ENCODE measurements around the gene IGFL4. TPM values are rescaled to one million over a fixed set of nuclear protein-coding genes. Genes with fewer than 3 reads are reported as not detected.

IGFL4 gene
- total RNA-seq, 1 donor from 2014 or later, result 0.82 TPM

- no peak for DNase-seq (ENCODE audit: low spot score in 2 of 2)
- no peak for FAIRE-seq
Measured at GRCh38 chr19:45998834-45999233, 42.0 kb downstream of the IGFL4 start.

GRCh38 chr19:45996933-45997332 lies 43.9 kb downstream of the IGFL4 start:
- DNase-seq (ENCODE audit: low spot score in 2 of 2), result no peak
- no peak for FAIRE-seq

DNA sequence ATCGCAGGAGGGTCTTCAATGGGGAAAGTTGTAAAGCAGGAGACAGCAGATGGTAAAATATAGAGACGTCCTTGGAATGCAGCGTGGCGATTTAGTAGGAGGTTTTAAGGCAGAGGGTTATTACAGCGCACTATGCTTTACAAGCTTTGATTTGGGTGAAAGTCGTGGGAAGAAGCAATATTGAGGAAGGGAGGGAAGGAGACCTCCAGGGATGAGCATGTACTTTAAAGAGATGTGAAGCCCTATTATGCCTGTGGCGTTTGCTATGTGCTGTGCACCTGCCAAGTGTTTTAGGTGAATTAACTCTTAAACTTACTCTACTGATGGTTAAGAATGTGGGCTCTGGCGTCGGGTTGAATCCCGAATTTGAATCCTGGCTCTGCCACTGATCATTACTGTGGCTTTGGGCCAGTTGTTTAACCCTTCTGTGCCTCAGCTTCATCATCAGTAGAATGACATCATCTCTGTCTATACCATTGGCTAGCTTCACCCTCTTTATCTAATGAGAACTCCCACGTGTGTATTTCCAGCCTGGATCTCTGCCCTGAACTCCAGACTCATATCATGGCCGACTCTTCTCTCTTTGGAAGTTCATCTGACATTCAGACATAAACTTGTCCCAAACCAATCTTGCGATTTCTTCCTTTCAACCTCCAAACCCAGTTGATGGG lies 45.0 kb downstream of the IGFL4 start:
- DNase-seq (ENCODE audit: low spot score in 2 of 2) (no peak), FAIRE-seq (no peak)

DNA sequence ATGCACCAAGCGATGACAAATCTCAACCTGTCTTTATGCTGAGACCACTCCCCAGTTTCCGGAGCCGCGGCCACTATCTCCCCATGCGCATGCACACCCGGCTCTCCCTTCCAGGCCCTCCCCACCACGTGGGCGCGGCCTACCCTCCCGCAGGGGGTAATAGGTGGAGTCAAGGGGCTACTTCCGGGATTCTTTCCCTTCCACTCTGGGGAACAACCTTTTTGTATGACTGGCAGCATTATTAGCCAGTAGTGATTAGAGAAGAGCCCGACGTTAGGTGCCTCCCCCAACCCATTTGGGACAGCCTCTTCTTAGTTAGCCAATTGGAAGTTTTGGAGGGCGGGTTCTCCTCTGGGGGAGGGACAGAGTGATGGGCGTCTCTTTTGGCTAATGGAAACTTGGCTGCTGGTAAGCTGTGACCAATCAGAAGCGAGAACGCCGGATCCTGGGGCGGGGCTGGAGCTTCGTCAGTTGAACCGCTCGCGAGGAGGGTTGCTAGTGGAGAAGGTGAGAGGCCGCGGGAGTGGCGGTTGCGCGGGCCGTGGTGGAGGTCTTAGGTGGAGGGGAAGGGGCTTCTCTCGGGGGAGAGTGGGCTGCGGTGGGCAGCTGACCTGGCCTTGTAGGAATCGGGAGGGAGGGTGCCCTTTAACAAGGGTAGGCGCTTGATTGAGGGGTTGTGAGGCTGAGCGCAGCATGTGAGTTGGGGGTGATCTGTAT lies 45.6 kb downstream of the IGFL4 start, which contains the start of gene CCDC61:
TSS of gene CCDC61 (plus strand) at position 470 of the 717 bp plus-strand sequence. CDS start 7,552 bp downstream, outside the sequence.
- peak; percentile 91 to 95 for DNase-seq (ENCODE audit: low spot score in 2 of 2)
- peak; percentile 99 for FAIRE-seq

DNA sequence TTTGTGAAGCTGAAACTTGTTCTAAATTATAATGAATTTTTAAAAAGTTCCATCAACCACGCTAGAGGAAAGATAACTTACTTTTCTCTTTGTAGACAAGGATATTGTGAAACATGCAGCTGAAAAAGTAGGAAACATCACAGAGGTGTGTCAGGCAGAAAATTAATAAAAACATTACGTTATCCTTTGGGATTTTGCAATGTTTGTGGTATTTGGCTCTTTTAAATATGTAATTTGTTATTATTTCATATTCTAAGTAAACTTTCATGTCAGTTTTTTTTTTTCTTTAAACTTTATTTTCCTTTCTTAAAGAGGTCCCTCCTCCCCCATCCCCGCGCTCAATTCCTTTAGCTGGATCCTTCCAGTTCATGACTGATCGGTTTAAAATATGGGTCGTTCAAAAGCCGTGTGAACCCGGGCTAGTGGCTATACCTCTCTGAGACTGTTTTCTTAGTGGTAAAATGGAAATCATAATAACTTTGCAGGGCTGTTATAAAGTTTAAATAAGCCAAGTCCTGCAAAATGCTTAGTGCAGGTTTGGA lies 46.3 kb downstream of the IGFL4 start:
- FAIRE-seq (no peak), DNase-seq (ENCODE audit: low spot score in 2 of 2) (no peak)

DNA sequence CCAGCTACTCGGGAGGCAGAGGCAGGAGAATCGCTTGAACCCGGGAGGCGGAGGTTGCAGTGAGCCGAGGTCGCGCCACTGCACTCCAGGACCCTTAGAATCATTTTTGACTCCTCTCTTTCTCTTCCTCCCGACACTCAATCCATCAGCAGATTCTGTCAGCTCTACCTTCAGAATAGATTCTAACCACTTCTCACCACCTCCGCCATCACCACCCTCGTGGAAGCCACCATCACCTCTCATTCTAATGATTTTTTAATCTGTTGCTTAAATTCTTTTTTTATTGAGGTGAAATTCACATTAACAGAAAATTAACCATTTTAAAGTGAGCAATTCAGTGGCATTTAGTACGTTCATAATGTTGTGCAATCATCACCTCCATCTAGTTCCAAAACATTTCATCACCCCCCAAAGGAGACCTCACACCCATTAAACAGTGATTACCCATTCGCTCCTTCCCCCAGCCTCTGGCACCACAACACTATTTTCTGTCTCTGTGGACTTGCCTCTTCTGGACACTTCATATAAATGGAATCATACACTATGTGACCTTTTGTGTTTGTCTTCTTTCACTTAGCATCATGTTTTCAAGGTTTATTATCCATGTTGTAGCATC lies 50.6 kb downstream of the IGFL4 start:
- FAIRE-seq (no peak), DNase-seq (ENCODE audit: low spot score in 2 of 2) (no peak)

Small RNA genes within 50 kb of the gene (small RNA-seq; reads per million reads assigned to genes)
- gene MIR769, result 301 reads per million, percentile 99 among the genes with 10 or more reads in this experiment

Other genes starting within 250 kb of the IGFL4 start
- gene DMWD, start 248.2 kb downstream of the IGFL4 start, total RNA-seq, result 47.7 TPM
- not detected for gene RSPH6A, start 225.7 kb downstream of the IGFL4 start, total RNA-seq
- gene SYMPK, start 177.9 kb downstream of the IGFL4 start, total RNA-seq, result 18.3 TPM
- not detected for gene FOXA3, start 176.7 kb downstream of the IGFL4 start, total RNA-seq
- 36.7 TPM for gene IRF2BP1, start 154.9 kb downstream of the IGFL4 start, total RNA-seq
- 0.82 TPM for gene MYPOP, start 138.4 kb downstream of the IGFL4 start, total RNA-seq
- not detected for gene NANOS2, start 126.2 kb downstream of the IGFL4 start, total RNA-seq
- gene NOVA2, start 67.1 kb downstream of the IGFL4 start, total RNA-seq, result 8.6 TPM
- gene CCDC61, start 45.5 kb downstream of the IGFL4 start, total RNA-seq, result 2.9 TPM
- gene PGLYRP1, start 17.9 kb downstream of the IGFL4 start, total RNA-seq, result not detected
- not detected for gene IGFL3, start 83.7 kb upstream of the IGFL4 start, total RNA-seq
- 0.82 TPM for gene IGFL2, start 107.2 kb upstream of the IGFL4 start, total RNA-seq
- gene IGFL1, start 188.7 kb upstream of the IGFL4 start, total RNA-seq, result not detected